ENCODE results near the gene NR2C1.
"Not testable (repeated sequence)": the region's sequence is repeated elsewhere in the genome, so short reads cannot be mapped to it uniquely, and the experiment has no call there.

Gene NR2C1

GRCh38 chr12:94988471-94988870, 84.9 kb downstream of the NR2C1 start:
- DNase-seq (ENCODE audit: low read depth, low spot score): no peak
- TF ChIP-seq POLR2AphosphoS5 (IDR thresholded peaks at IDR 0.05; ENCODE audit: borderline replicate concordance, low read depth, low read length) (no peak), FOXP2 (optimal IDR thresholded peaks at IDR 0.05; ENCODE audit: control extremely low read depth, extremely low read length, insufficient read depth) (no peak), EZH2 (IDR thresholded peaks at IDR 0.05) (no peak)
- Histone ChIP-seq H3K36me3 (ENCODE audit: insufficient read depth, low read length) (peaks cover 9% of the 10 kb centered on the region; the same call in 1 of the 2 replicates), H3K9ac (ENCODE audit: insufficient read length) (no peak overlapping the region), H3K4me3 (no peak overlapping the region), H3K27ac (no peak overlapping the region), H3K9me3 (ENCODE audit: low read depth, low read length) (no peaks in the 10 kb centered on the region)

DNA sequence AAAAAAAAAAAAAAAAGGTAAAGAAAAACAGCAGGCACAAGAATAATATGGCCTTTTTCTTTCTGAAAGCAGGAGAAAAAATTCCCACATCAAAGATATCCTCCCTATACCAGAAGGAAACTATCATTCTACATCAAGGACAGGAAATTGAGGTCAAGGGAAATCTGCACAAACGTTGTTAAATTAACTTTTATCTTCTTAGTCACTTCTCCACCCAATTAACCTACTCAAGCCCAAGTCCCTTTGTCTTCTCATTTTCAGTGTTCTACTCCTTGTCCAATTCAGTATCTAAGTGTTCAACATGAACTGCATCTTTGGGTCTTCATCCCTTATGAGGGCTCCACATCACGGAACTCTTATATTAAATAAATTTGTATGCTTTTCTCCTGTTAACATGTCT, 85.6 kb downstream of the NR2C1 start:
- Histone ChIP-seq H3K36me3 (ENCODE audit: insufficient read depth, low read length) (peaks cover 9% of the 10 kb centered on the region), H3K9me3 (ENCODE audit: low read depth, low read length) (no peaks in the 10 kb centered on the region), H3K4me3 (no peak overlapping the region), H3K9ac (ENCODE audit: insufficient read length) (no peak overlapping the region), H3K27ac (no peak overlapping the region)
- no peak for DNase-seq (ENCODE audit: low read depth, low spot score)
- no peak for TF ChIP-seq EZH2 (IDR thresholded peaks at IDR 0.05)
- no peak for TF ChIP-seq FOXP2 (optimal IDR thresholded peaks at IDR 0.05; ENCODE audit: control extremely low read depth, extremely low read length, insufficient read depth)
- TF ChIP-seq POLR2AphosphoS5 (IDR thresholded peaks at IDR 0.05; ENCODE audit: borderline replicate concordance, low read depth, low read length): no peak

GRCh38 chr12:94987076-94987669, 86.2 kb downstream of the NR2C1 start:
- Histone ChIP-seq H3K4me3 (no peak overlapping the region), H3K36me3 (ENCODE audit: insufficient read depth, low read length) (peaks cover 5% of the 10 kb centered on the region), H3K9ac (ENCODE audit: insufficient read length) (no peak overlapping the region), H3K27ac (no peak overlapping the region), H3K9me3 (ENCODE audit: low read depth, low read length) (no peaks in the 10 kb centered on the region)
- no peak for DNase-seq (ENCODE audit: low read depth, low spot score)
- TF ChIP-seq POLR2AphosphoS5 (IDR thresholded peaks at IDR 0.05; ENCODE audit: borderline replicate concordance, low read depth, low read length): no peak

DNA sequence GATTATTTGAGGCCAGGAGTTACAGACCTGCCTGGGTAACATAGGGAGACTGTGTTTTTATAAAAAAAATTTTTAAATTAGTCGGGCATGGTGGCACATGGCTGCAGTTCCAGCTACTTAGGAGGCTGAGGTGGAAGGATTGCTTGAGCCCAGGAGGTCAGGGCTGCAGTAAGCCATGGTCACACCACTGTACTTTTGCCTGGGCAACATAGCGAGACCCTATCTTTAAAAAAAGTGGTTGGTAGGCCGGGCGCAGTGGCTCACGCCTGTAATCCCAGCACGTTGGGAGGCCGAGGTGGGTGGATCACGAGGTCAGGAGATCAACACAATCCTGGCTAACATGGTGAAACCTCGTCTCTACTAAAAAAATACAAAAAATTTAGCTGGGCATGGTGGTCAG, 88.3 kb downstream of the NR2C1 start:
- H3K27ac ChIP-seq; H3K9ac ChIP-seq (ENCODE audit: insufficient read length); H3K36me3 ChIP-seq (ENCODE audit: insufficient read depth, low read length); H3K4me3 ChIP-seq; H3K9me3 ChIP-seq (ENCODE audit: low read depth, low read length); DNase-seq (ENCODE audit: low read depth, low spot score): not testable (repeated sequence)

DNA sequence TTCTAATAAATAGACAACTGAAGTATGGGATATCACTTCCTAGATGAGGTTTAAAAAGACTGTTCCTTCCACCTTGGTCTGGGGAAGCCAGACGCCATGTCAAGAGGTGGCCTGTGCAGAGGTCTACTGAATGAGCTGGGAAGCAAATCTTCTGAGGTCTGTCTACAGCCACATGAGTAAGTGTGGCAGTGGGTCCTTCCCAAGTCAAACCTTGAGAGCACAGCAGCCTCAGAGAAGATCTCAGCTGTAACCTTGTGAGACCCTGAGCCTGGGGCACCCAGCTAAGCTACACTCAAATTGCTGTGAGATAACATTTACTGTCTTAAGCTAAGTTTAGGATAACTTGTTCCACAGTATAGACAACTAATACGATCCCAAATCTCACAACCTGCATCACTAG, 90.1 kb downstream of the NR2C1 start:
- DNase-seq (ENCODE audit: low read depth, low spot score): no peak
- no peak overlapping the region for H3K9ac ChIP-seq (ENCODE audit: insufficient read length)
- H3K9me3 ChIP-seq (ENCODE audit: low read depth, low read length): no peaks in the 10 kb centered on the region
- peaks cover 5% of the 10 kb centered on the region for H3K36me3 ChIP-seq (ENCODE audit: insufficient read depth, low read length)
- H3K4me3 ChIP-seq: no peak overlapping the region
- TF ChIP-seq EZH2 (IDR thresholded peaks at IDR 0.05) (no peak), FOXP2 (optimal IDR thresholded peaks at IDR 0.05; ENCODE audit: control extremely low read depth, extremely low read length, insufficient read depth) (no peak), POLR2AphosphoS5 (IDR thresholded peaks at IDR 0.05; ENCODE audit: borderline replicate concordance, low read depth, low read length) (no peak)
- no peak overlapping the region for H3K27ac ChIP-seq

DNA sequence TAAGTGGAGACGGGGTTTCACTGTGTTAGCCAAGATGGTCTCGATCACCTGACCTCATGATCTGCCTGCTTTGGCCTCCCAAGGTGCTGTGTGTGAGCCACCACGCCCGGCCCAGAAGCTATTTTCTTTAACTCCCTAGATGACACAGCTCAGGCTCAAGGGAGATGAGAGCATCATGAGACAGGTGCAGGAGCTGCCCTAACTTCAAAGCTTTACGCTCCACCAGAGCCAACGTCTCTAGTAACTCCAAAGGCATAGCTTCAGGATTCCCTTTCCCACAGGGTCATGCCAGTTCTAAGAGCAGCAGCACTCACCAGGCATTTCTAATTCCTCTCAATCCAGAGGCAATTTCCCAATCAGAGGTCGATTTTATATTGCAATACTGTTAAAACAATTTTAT, 91.0 kb downstream of the NR2C1 start:
- peaks cover 5% of the 10 kb centered on the region for H3K36me3 ChIP-seq (ENCODE audit: insufficient read depth, low read length)
- no peak overlapping the region for H3K4me3 ChIP-seq
- no peak overlapping the region for H3K27ac ChIP-seq
- no peak overlapping the region for H3K9ac ChIP-seq (ENCODE audit: insufficient read length)
- no peak for DNase-seq (ENCODE audit: low read depth, low spot score)
- TF ChIP-seq EZH2 (IDR thresholded peaks at IDR 0.05) (no peak), FOXP2 (optimal IDR thresholded peaks at IDR 0.05; ENCODE audit: control extremely low read depth, extremely low read length, insufficient read depth) (no peak), POLR2AphosphoS5 (IDR thresholded peaks at IDR 0.05; ENCODE audit: borderline replicate concordance, low read depth, low read length) (no peak)
- no peaks in the 10 kb centered on the region for H3K9me3 ChIP-seq (ENCODE audit: low read depth, low read length)

GRCh38 chr12:94980577-94980976, 92.8 kb downstream of the NR2C1 start:
- Histone ChIP-seq H3K36me3 (ENCODE audit: insufficient read depth, low read length) (peaks cover 5% of the 10 kb centered on the region), H3K9ac (ENCODE audit: insufficient read length) (no peak overlapping the region), H3K4me3 (no peak overlapping the region), H3K9me3 (ENCODE audit: low read depth, low read length) (no peaks in the 10 kb centered on the region), H3K27ac (no peak overlapping the region)
- TF ChIP-seq EZH2 (IDR thresholded peaks at IDR 0.05): no peak
- no peak for TF ChIP-seq POLR2AphosphoS5 (IDR thresholded peaks at IDR 0.05; ENCODE audit: borderline replicate concordance, low read depth, low read length)
- no peak for TF ChIP-seq FOXP2 (optimal IDR thresholded peaks at IDR 0.05; ENCODE audit: control extremely low read depth, extremely low read length, insufficient read depth)
- no peak for DNase-seq (ENCODE audit: low read depth, low spot score)

GRCh38 chr12:94979941-94980340, 93.5 kb downstream of the NR2C1 start:
- TF ChIP-seq EZH2 (IDR thresholded peaks at IDR 0.05): no peak
- TF ChIP-seq POLR2AphosphoS5 (IDR thresholded peaks at IDR 0.05; ENCODE audit: borderline replicate concordance, low read depth, low read length): no peak
- TF ChIP-seq FOXP2 (optimal IDR thresholded peaks at IDR 0.05; ENCODE audit: control extremely low read depth, extremely low read length, insufficient read depth): no peak
- Histone ChIP-seq H3K9me3 (ENCODE audit: low read depth, low read length) (no peaks in the 10 kb centered on the region), H3K4me3 (no peak overlapping the region), H3K27ac (no peak overlapping the region), H3K36me3 (ENCODE audit: insufficient read depth, low read length) (peaks cover 5% of the 10 kb centered on the region), H3K9ac (ENCODE audit: insufficient read length) (no peak overlapping the region)
- DNase-seq (ENCODE audit: low read depth, low spot score): no peak

GRCh38 chr12:94977766-94978468, 95.5 kb downstream of the NR2C1 start:
- Histone ChIP-seq H3K9ac (ENCODE audit: insufficient read length) (no peak overlapping the region), H3K36me3 (ENCODE audit: insufficient read depth, low read length) (no peaks in the 10 kb centered on the region; the same call in 1 of the 2 replicates), H3K4me3 (no peak overlapping the region), H3K27ac (no peak overlapping the region), H3K9me3 (ENCODE audit: low read depth, low read length) (no peaks in the 10 kb centered on the region)
- DNase-seq (ENCODE audit: low read depth, low spot score): no peak
- TF ChIP-seq POLR2AphosphoS5 (IDR thresholded peaks at IDR 0.05; ENCODE audit: borderline replicate concordance, low read depth, low read length) (no peak), FOXP2 (optimal IDR thresholded peaks at IDR 0.05; ENCODE audit: control extremely low read depth, extremely low read length, insufficient read depth) (no peak), EZH2 (IDR thresholded peaks at IDR 0.05) (no peak)

Data from SK-N-MC (cell line).